AG20443 (cell line): ENCODE measurements around the gene TCEA3.

Source experiments
- DNase-seq: peaks from one replicate; pipeline ENCODE4 v3.0.0; 2012; ENCODE audit warnings: low spot score, mixed read lengths

TCEA3 gene

GRCh38 chr1:23424293-23425192 is at the start of gene TCEA3:
TSS of gene TCEA3 (minus strand) at chr1:23424748. CDS start at chr1:23424633, 115 bp downstream.
- peak; percentile 64 for DNase-seq

- DNase-seq = no peak
Measured at GRCh38 chr1:23473037-23473800, 48.7 kb upstream of the TCEA3 start.

GRCh38 chr1:23472351-23473036 is 47.9 kb upstream of the TCEA3 start:
- DNase-seq = no peak

GRCh38 chr1:23471473-23472075 is 47.0 kb upstream of the TCEA3 start:
- DNase-seq = no peak

GRCh38 chr1:23470282-23471070 is 45.9 kb upstream of the TCEA3 start:
- peak; percentile 78 for DNase-seq

GRCh38 chr1:23469372-23469982 is 44.9 kb upstream of the TCEA3 start:
- DNase-seq = no peak

GRCh38 chr1:23466423-23466989 is 42.0 kb upstream of the TCEA3 start:
- DNase-seq = no peak

GRCh38 chr1:23463286-23463685 is 38.7 kb upstream of the TCEA3 start:
- peak; percentile 29 for DNase-seq

- DNase-seq = no peak
Measured at GRCh38 chr1:23462766-23463165, 38.2 kb upstream of the TCEA3 start.

GRCh38 chr1:23461050-23461449 is 36.5 kb upstream of the TCEA3 start:
- DNase-seq = no peak

GRCh38 chr1:23460519-23460918 is 36.0 kb upstream of the TCEA3 start:
- DNase-seq = no peak

GRCh38 chr1:23459338-23459757 is 34.8 kb upstream of the TCEA3 start:
- no peak for DNase-seq

GRCh38 chr1:23456226-23456625 is 31.7 kb upstream of the TCEA3 start:
- peak; percentile 23 for DNase-seq

- DNase-seq = no peak
Measured at GRCh38 chr1:23453455-23454000, 29.0 kb upstream of the TCEA3 start.

GRCh38 chr1:23452011-23452411 is 27.5 kb upstream of the TCEA3 start:
- DNase-seq = no peak

GRCh38 chr1:23451441-23451840 is 26.9 kb upstream of the TCEA3 start:
- no peak for DNase-seq

GRCh38 chr1:23450894-23451293 is 26.3 kb upstream of the TCEA3 start:
- no peak for DNase-seq

GRCh38 chr1:23449958-23450357 is 25.4 kb upstream of the TCEA3 start:
- no peak for DNase-seq

GRCh38 chr1:23449306-23449705 is 24.8 kb upstream of the TCEA3 start:
- DNase-seq = no peak

- no peak for DNase-seq
Measured at GRCh38 chr1:23448846-23449245, 24.3 kb upstream of the TCEA3 start.
